HFF-Myc (cell line): ENCODE results near the gene NAPSA.
A peak's percentile ranks its signal among the peaks of the same experiment; 100 is the strongest.

Experiments used
- DNase-seq: peaks from one replicate; pipeline ENCODE4 v3.0.0-alpha.2; 2011; ENCODE audit warnings: low read depth; ENCODE audit errors: extremely low read depth
- H3K4me3 ChIP-seq: replicated peaks from 2 replicates; pipeline ENCODE4 v1.5.1; 2011; ENCODE audit warnings: low read depth, mild to moderate bottlenecking, control low read depth, low read length
- TF ChIP-seq, protein P1 (sequence below): IDR thresholded peaks from 2 replicates; pipeline ENCODE4 v1.5.1; 2012; ENCODE audit warnings: mild to moderate bottlenecking, low read depth, low read length, control low read depth; ENCODE audit errors: missing control alignments

Gene NAPSA

DNA sequence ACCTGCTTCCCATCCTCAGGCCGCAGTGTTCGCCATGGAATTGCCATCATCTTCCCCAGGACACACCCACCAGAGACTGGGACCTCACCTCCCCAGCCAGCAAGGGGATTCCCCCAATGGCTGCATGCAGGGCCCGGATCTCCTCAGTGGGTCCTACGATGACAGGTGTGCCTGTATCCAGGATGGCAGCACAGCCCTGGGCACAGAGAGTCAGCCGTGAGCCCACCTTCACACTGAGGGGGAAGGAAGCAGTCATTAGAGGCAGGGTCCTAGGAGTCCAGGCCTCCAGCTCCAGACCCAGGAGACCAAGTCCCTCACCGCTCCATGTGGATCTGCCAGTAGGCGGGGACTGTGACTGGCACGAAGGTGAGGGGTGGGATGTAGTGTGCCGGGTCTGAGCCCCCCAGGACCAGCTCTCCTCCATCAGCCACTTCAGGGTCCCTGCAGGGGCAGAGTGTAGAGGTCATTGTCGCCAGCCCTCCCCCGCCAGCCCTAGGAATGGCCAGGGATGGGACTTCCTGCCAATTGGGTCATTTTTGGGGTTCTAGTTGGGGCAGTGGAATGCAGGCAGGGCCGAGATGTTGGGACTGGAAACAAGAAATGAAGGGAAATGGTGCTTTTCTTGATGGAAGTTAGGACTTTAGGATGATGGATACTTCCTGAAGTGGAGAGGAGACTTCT lies 30.6 kb downstream of the NAPSA start:
- no peak for DNase-seq
- no peak overlapping the region for H3K4me3 ChIP-seq
- TF ChIP-seq, protein P1, sequence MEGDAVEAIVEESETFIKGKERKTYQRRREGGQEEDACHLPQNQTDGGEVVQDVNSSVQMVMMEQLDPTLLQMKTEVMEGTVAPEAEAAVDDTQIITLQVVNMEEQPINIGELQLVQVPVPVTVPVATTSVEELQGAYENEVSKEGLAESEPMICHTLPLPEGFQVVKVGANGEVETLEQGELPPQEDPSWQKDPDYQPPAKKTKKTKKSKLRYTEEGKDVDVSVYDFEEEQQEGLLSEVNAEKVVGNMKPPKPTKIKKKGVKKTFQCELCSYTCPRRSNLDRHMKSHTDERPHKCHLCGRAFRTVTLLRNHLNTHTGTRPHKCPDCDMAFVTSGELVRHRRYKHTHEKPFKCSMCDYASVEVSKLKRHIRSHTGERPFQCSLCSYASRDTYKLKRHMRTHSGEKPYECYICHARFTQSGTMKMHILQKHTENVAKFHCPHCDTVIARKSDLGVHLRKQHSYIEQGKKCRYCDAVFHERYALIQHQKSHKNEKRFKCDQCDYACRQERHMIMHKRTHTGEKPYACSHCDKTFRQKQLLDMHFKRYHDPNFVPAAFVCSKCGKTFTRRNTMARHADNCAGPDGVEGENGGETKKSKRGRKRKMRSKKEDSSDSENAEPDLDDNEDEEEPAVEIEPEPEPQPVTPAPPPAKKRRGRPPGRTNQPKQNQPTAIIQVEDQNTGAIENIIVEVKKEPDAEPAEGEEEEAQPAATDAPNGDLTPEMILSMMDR = no peak

DNA sequence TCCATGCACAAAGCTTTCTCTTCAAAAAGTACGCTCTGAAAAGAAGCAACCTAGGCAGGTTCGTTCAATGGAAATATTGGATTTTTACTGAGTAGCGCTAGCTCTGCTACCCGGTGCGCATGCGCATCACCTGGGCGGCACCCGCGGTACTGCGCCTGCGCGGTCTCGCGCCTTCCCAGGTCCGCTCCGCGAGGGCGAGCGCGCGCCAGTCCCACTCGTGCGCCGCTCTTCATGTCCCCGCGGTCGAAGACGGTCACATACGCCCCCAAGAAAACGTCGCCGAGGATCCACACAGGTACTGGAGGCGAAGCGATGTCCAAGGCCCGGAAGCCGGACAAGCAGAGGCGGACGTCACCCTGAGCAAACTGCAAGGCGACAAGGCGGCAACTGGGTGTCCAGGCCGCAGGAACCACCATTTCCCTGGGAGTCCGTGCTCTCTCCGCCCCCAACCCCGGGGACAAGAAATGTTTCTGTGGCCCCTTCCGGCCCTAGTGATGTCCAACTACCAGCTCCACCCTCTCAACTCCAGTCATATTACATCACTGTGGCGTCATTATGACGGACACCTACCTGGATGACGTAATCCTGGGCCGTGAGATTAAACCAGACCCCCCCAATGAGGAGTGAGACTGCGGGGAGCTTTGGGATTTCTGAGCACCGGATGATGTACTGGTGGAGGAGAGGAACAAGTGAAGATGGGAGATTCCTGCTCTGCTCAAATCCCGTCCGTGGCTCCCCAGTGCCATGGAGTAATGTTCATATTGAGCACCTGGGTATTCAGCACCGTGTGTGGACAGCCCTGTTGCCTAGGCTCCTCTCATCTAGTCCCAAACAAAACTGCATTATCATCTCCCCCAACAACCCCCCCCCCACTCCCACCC lies 31.5 kb downstream of the NAPSA start:
- TF ChIP-seq, protein P1 = no peak
- no peak for DNase-seq
- H3K4me3 ChIP-seq = peak overlapping the region; percentile 18

DNA sequence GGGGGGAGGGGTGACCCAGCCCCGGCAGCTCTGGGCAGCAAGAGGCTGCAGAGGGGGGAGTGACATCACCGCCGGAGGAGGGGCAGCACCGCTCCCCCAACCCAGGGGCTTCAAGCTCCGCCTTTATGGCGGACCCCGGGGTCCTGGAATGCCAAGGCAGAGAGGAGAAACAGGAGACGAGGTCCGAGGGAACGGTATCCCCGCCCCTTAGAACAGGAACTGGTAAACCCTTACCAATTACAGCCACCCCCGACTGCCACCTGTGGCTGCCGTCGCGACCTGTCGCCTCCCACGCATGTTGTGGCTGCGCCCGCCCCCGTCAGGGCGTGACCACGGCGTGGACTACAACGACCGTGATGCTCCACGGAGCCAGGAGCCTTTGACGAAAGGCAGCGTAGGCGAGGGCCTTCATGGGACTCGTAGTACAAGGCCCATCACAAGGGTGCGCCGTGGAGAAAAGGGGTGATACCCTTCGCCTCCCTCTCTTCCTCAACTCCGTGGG lies 32.2 kb downstream of the NAPSA start:
- TF ChIP-seq, protein P1 = no peak
- no peak for DNase-seq
- peak overlapping the region; percentile 18 for H3K4me3 ChIP-seq

DNA sequence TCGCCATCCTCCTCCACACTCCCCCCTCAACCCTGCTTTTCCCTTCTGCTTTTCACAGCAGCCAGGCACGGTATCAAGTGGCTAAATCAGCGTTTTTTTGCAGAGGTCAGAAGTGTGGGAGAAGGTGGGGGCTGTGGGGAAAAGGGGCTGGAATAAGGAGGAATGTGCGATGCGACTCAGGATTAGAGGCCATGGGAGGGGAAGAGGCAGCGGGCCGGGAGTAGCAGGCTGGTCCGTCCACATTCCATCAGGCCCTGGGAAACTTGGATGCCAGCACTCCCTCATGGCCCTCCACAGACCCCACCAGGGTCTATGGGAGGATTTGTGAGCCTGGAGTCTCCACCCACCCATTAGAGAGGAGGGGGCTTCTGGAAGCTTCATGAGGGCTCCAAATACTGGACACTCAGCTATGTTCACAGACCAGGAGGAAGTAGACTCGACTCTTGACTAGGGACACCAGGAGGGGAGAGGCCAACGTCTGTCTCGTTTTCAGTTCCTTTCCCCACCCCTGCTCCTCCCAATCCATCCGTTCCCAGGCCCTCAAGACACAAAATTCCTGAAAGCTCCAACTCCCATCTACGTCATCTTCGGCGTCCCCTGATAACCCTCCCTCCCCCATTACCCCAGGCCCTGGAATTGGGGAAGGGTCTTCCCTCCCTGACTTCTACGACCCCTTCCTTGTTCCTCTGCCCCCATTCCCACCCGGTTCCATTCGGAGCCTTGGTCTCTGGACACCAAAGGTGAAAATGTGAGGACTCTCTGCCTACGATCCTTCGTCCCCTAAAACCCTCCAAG lies 33.0 kb downstream of the NAPSA start:
- H3K4me3 ChIP-seq = no peak overlapping the region
- TF ChIP-seq, protein P1 = no peak
- no peak for DNase-seq

DNA sequence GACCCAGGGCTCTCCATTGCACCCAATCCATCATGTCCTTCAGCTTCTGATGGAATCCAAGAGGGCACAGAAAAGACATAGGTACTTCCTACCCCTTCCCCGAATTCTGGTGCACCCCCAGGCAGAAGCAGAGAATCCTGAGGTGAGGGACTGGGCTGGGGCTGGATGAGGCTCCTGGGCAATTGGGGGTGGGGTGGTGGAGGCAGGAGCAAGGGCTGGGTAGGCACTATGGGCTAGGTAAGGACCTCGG lies 33.5 kb downstream of the NAPSA start:
- TF ChIP-seq, protein P1 = no peak
- no peak for DNase-seq
- H3K4me3 ChIP-seq = no peak overlapping the region

DNA sequence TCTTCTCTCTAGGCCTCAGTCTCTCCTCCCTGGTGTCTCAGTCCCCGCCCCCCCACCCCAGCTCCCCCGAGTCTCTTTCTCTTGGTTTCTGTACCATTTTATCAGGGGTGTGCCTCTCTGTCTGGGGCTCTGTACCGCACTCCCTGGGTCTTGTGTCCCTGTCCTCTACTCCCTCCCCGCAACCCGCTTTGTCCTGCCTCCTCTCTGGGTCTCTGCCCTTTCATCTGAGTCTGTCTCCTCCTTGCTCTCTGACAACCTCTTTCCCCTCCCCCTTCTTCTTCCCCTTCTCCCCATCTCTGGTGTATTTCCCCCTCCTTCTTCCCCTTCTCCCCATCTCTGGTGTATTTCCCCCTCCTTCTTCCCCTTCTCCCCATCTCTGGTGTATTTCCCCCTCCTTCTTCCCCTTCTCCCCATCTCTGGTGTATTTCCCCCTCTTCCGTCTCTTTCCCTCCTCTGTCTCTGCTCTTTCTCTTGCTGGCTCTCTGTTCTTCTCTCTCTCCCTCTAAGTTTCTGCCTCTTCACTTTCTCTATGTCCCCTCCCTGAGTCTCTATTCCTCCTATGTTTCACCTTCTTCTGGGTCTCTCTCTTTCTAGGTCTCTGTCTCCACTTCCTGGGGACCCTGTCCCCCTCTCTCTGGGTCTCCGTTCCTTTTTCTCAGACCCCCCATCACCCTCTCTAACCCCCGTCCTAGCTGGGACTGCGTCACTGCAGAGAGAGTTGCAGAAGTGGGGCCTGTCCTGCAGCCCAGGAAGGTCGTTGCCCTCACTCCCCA lies 34.0 kb downstream of the NAPSA start:
- TF ChIP-seq, protein P1 = no peak

More for the DNA sequence above, 34.0 kb downstream of the NAPSA start:
- no peak overlapping the region for H3K4me3 ChIP-seq
- no peak for DNase-seq
